GM12891 (cell line): ENCODE measurements around the gene VWF.

Experiments used
- POLR2A ChIP-seq: IDR thresholded peaks from 2 replicates; pipeline ENCODE4 v1.6.1; 2011; ENCODE audit warnings: low read depth, low read length, control low read depth
- POLR2AphosphoS5 ChIP-seq: IDR thresholded peaks from 2 replicates; pipeline ENCODE4 v1.6.1; 2011; ENCODE audit warnings: low read depth, low read length, control low read depth
- SPI1 ChIP-seq: IDR thresholded peaks from 2 replicates; pipeline ENCODE4 v1.6.1; 2011; ENCODE audit warnings: low read depth, low read length, control low read depth
- TAF1 ChIP-seq: IDR thresholded peaks from 2 replicates; pipeline ENCODE4 v1.6.1; 2011; ENCODE audit warnings: low read depth, low read length, control low read depth

DNA sequence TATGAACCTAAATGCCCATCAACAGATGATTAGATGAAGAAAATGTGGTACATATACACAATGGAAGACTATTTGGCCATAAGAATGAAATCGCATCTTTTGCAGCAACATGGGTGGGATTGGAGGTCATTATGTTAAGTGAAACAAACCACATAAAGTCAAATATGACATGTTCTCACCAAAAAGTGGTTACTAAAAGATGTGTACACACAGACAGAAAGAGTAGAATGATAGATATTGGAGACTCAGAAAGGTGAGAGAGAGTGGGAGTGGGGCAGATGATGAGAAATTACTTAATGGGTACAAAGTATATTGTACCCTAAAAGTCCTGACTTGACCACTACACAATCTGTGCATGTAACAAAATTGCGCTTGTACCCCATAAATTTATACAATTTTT, 19.6 kb downstream of the VWF start:
- no peak for TF ChIP-seq POLR2AphosphoS5
- no peak for TF ChIP-seq TAF1
- TF ChIP-seq POLR2A = no peak
- no peak for TF ChIP-seq SPI1
